ENCODE data around the gene SLC2A13.

Gene SLC2A13

GRCh38 chr12:39782026-39782545 is 323.8 kb downstream of the SLC2A13 start:
- no peak overlapping the region for H3K27ac ChIP-seq

DNA sequence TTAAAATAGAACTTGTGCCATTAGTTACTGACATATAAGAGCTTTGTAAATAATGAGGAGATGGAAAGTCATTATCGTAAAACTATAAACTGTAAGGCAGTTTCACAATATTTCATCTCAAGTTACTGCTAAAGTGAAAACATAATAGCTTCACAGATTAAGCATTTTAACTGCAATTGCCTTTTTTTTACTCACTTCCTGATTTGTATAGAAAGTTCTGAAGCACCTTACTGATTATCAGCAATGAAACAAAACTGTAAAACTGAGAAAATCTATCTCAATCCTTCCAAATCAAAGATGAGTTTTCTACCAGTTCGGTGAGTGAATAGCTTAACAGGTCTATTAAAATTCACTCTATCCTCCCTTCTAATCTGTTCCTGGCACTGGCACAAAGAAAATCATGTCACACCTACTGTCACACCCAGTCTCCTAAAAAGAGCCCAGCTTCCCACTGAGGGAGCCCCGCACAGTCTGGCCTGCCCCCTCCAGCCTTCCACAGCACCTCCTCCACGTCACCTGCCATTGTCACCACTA is 324.9 kb downstream of the SLC2A13 start:
- DNase-seq (ENCODE audit: low read depth, low spot score): peak; percentile 40
- TF ChIP-seq POLR2AphosphoS5 (IDR thresholded peaks at IDR 0.05; ENCODE audit: borderline replicate concordance, low read depth, low read length): no peak; the same call in 1 of the 2 replicates
- no peak for TF ChIP-seq FOXP2 (optimal IDR thresholded peaks at IDR 0.05; ENCODE audit: control extremely low read depth, extremely low read length, insufficient read depth)
- TF ChIP-seq EZH2 (IDR thresholded peaks at IDR 0.05): no peak
- H3K27ac ChIP-seq: peak overlapping the region; percentile 77
- 0 out of 2 replicates have a peak overlapping the region, but pooled peaks have one; percentile 31 for H3K4me3 ChIP-seq
- H3K36me3 ChIP-seq (ENCODE audit: insufficient read depth, low read length): no peaks in the 10 kb centered on the region
- no peak overlapping the region for H3K9ac ChIP-seq (ENCODE audit: insufficient read length)
- H3K9me3 ChIP-seq (ENCODE audit: low read depth, low read length): no peaks in the 10 kb centered on the region

More at GRCh38 chr12:39782026-39782545, 323.8 kb downstream of the SLC2A13 start:
- H3K9me3 ChIP-seq (ENCODE audit: low read depth, low read length): no peaks in the 10 kb centered on the region
- no peak for DNase-seq (ENCODE audit: low read depth, low spot score)
- TF ChIP-seq POLR2AphosphoS5 (IDR thresholded peaks at IDR 0.05; ENCODE audit: borderline replicate concordance, low read depth, low read length) (no peak), FOXP2 (optimal IDR thresholded peaks at IDR 0.05; ENCODE audit: control extremely low read depth, extremely low read length, insufficient read depth) (no peak), EZH2 (IDR thresholded peaks at IDR 0.05) (no peak)
- H3K9ac ChIP-seq (ENCODE audit: insufficient read length): no peak overlapping the region
- no peak overlapping the region for H3K4me3 ChIP-seq
- H3K36me3 ChIP-seq (ENCODE audit: insufficient read depth, low read length): no peaks in the 10 kb centered on the region

DNA sequence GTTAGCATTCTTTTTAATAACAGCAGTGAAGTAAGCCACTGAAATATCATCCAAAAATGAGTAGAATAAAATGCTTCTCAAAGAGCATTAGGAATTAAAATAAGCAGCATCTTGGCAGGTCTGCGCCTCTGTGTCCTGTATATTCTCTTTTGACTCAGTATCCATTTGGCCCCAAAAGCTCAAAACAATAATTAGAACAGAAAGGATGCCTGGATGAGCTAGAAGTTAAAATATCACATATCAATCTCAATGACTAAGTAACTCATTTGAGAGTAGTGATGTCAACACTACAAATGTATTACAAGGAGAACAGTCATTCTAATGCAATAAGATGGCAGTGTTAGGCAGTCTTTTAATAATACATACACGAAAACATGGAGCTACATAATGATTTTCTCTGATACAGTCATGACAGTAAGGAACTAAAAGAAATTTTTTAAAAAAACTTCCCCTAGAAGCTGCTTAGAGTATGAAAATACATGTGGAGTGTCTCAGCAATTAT is 325.4 kb downstream of the SLC2A13 start:
- no peak for TF ChIP-seq POLR2AphosphoS5 (IDR thresholded peaks at IDR 0.05; ENCODE audit: borderline replicate concordance, low read depth, low read length)
- TF ChIP-seq EZH2 (IDR thresholded peaks at IDR 0.05): no peak
- no peak for TF ChIP-seq FOXP2 (optimal IDR thresholded peaks at IDR 0.05; ENCODE audit: control extremely low read depth, extremely low read length, insufficient read depth)

DNA sequence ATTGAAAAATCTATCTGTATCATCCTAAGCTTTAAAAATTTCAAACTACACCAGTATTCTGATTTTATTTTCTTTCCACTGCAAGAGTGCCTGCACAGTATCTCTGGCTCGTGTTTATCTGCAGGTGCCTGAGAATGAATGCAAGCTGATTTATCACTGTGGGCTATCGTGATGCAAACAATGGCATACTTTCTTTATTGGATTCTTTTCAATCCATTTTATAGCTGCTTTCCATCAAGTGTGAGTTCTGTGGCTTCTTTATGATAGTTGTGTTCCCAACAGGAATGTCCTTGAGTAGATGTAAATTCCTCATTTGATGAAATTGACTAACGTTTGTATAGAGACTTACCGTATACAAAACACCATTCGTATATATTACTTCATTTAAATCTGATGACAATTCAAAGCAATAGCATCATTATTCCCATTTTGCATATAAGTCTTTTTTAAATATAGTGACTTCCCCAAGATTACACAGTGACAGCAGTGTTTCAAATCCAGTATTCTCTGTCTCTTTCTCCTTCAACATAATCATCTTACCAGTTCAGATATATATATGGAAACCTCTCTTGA is 326.0 kb downstream of the SLC2A13 start:
- Histone ChIP-seq H3K9ac (ENCODE audit: insufficient read length) (no peak overlapping the region), H3K27ac (no peak overlapping the region), H3K36me3 (ENCODE audit: insufficient read depth, low read length) (no peaks in the 10 kb centered on the region), H3K4me3 (no peak overlapping the region), H3K9me3 (ENCODE audit: low read depth, low read length) (no peaks in the 10 kb centered on the region)
- DNase-seq (ENCODE audit: low read depth, low spot score): no peak
- TF ChIP-seq EZH2 (IDR thresholded peaks at IDR 0.05): no peak
- no peak for TF ChIP-seq FOXP2 (optimal IDR thresholded peaks at IDR 0.05; ENCODE audit: control extremely low read depth, extremely low read length, insufficient read depth)
- TF ChIP-seq POLR2AphosphoS5 (IDR thresholded peaks at IDR 0.05; ENCODE audit: borderline replicate concordance, low read depth, low read length): no peak

More for the DNA sequence above, 325.4 kb downstream of the SLC2A13 start:
- H3K4me3 ChIP-seq: 0 out of 2 replicates have a peak overlapping the region, but pooled peaks have one; percentile 31
- H3K27ac ChIP-seq: peak overlapping the region; percentile 77
- H3K9me3 ChIP-seq (ENCODE audit: low read depth, low read length): no peaks in the 10 kb centered on the region
- H3K36me3 ChIP-seq (ENCODE audit: insufficient read depth, low read length): no peaks in the 10 kb centered on the region
- H3K9ac ChIP-seq (ENCODE audit: insufficient read length): no peak overlapping the region
- no peak for DNase-seq (ENCODE audit: low read depth, low spot score)

- DNase-seq (ENCODE audit: low read depth, low spot score): no peak
- TF ChIP-seq EZH2 (IDR thresholded peaks at IDR 0.05): no peak
- TF ChIP-seq POLR2AphosphoS5 (IDR thresholded peaks at IDR 0.05; ENCODE audit: borderline replicate concordance, low read depth, low read length): no peak
- TF ChIP-seq FOXP2 (optimal IDR thresholded peaks at IDR 0.05; ENCODE audit: control extremely low read depth, extremely low read length, insufficient read depth): no peak
- Histone ChIP-seq H3K36me3 (ENCODE audit: insufficient read depth, low read length) (no peaks in the 10 kb centered on the region), H3K9ac (ENCODE audit: insufficient read length) (no peak overlapping the region), H3K9me3 (ENCODE audit: low read depth, low read length) (no peaks in the 10 kb centered on the region), H3K4me3 (no peak overlapping the region), H3K27ac (no peak overlapping the region)
Observed at GRCh38 chr12:39777465-39777864, 328.4 kb downstream of the SLC2A13 start.

- Histone ChIP-seq H3K27ac (no peak overlapping the region), H3K9me3 (ENCODE audit: low read depth, low read length) (no peaks in the 10 kb centered on the region), H3K4me3 (no peak overlapping the region), H3K36me3 (ENCODE audit: insufficient read depth, low read length) (no peaks in the 10 kb centered on the region), H3K9ac (ENCODE audit: insufficient read length) (no peak overlapping the region)
- no peak for TF ChIP-seq FOXP2 (optimal IDR thresholded peaks at IDR 0.05; ENCODE audit: control extremely low read depth, extremely low read length, insufficient read depth)
- no peak for TF ChIP-seq POLR2AphosphoS5 (IDR thresholded peaks at IDR 0.05; ENCODE audit: borderline replicate concordance, low read depth, low read length)
- TF ChIP-seq EZH2 (IDR thresholded peaks at IDR 0.05): no peak
- DNase-seq (ENCODE audit: low read depth, low spot score): no peak
Observed at GRCh38 chr12:39773266-39773665, 332.6 kb downstream of the SLC2A13 start.

DNA sequence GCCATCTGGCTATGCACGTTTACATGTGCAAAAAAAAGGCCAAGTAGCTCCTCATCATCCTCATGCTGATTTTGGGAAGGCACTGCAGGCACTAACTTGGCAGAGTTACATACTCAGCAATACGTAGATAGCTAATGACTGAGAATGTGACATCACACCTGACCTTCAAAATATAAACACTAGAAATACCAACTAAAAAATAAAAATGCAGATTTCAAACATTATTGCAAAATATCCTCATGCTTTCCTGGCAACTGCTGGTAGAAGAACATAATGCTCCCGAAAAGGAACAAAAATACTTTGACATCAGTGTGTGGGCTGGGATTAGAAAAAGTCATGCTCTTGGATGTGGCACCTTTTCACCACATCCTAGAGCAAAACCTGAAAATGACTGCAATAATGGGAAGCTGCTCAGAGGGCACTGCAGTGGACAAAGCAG is 333.0 kb downstream of the SLC2A13 start:
- no peaks in the 10 kb centered on the region for H3K9me3 ChIP-seq (ENCODE audit: low read depth, low read length)
- TF ChIP-seq EZH2 (IDR thresholded peaks at IDR 0.05) (no peak), POLR2AphosphoS5 (IDR thresholded peaks at IDR 0.05; ENCODE audit: borderline replicate concordance, low read depth, low read length) (no peak), FOXP2 (optimal IDR thresholded peaks at IDR 0.05; ENCODE audit: control extremely low read depth, extremely low read length, insufficient read depth) (no peak)
- no peak overlapping the region for H3K4me3 ChIP-seq
- no peak for DNase-seq (ENCODE audit: low read depth, low spot score)
- H3K27ac ChIP-seq: no peak overlapping the region
- H3K9ac ChIP-seq (ENCODE audit: insufficient read length): no peak overlapping the region
- H3K36me3 ChIP-seq (ENCODE audit: insufficient read depth, low read length): no peaks in the 10 kb centered on the region

DNA sequence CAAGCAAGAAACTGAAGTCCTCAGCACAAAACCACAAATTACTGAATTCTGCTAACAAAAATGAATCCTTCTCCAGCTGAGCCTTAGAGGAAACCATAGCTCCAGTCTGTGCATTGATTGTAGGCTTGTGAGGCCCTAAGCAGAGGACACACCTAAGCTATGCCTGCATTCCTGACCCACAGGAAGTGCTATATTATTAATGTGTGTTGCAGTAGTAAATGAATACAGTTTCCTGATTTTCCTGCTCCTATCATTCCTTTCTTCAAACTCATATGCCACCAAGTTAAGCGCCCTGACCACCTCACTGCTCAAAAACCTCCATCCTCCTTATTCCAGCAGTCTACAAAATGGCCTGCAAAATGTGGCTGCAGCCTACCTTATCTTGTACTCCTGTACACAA is 334.4 kb downstream of the SLC2A13 start:
- H3K9me3 ChIP-seq (ENCODE audit: low read depth, low read length): no peaks in the 10 kb centered on the region
- no peak overlapping the region for H3K9ac ChIP-seq (ENCODE audit: insufficient read length)
- H3K27ac ChIP-seq: no peak overlapping the region
- DNase-seq (ENCODE audit: low read depth, low spot score): no peak
- TF ChIP-seq EZH2 (IDR thresholded peaks at IDR 0.05) (no peak), POLR2AphosphoS5 (IDR thresholded peaks at IDR 0.05; ENCODE audit: borderline replicate concordance, low read depth, low read length) (no peak), FOXP2 (optimal IDR thresholded peaks at IDR 0.05; ENCODE audit: control extremely low read depth, extremely low read length, insufficient read depth) (no peak)
- H3K4me3 ChIP-seq: no peak overlapping the region
- no peaks in the 10 kb centered on the region for H3K36me3 ChIP-seq (ENCODE audit: insufficient read depth, low read length)

Data from SK-N-MC (cell line).